GM12878 (cell line): Measurements from ENCODE around the gene SCUBE2. TPM values are rescaled to one million over a fixed set of nuclear protein-coding genes. Genes with fewer than 3 reads are reported as not detected.

ENCODE experiments used
- ATAC-seq: fragments of 200-7000 bp; cut with Tn5 transposase; 3 replicates; pipeline ENCODE4 v1.9.1; 2020; ENCODE audit warnings: mild to moderate bottlenecking, moderate library complexity
- BruUV-seq: library from RNA; stranded (reverse); fragments of 400-500 nt; replicated peaks from 2 replicates; lab custom pipeline; 2021; lab: Mats Ljungman, UMichigan
- CTCF ChIA-PET: fragments of 300-600 bp; sonication (Branson Sonifier 250); formaldehyde crosslinking; extraction: SDS; loops from one replicate; lab custom pipeline; 2021; ENCODE audit warnings: inconsistent platforms; lab: Yijun Ruan, JAX
- POLR2A ChIA-PET: fragments of 350-600 bp; formaldehyde crosslinking; extraction: SDS; loops from one replicate; lab custom pipeline; 2021; ENCODE audit warnings: inconsistent platforms; lab: Charles Lee
- RAD21 ChIA-PET: fragments of 300-600 bp; sonication (Branson Sonifier 250); formaldehyde crosslinking; loops from one replicate; lab custom pipeline; 2023; ENCODE audit warnings: antibody characterized with exemption; ENCODE audit not compliant: unreplicated experiment; lab: Charles Lee
- SMC1A ChIA-PET: fragments of 300-600 bp; sonication (Branson Sonifier 250); formaldehyde crosslinking; loops from one replicate; lab custom pipeline; 2023; ENCODE audit not compliant: unreplicated experiment, uncharacterized antibody; lab: Charles Lee
- DNase-seq: peaks from one replicate; pipeline ENCODE4 v3.0.0-alpha.2; 2011; ENCODE audit warnings: low read depth, low spot score
- FAIRE-seq: peaks from 3 replicates; lab custom pipeline; 2011; peaks lifted over from hg19 to GRCh38; lab: Jason Lieb, UNC
- H2AFZ ChIP-seq: 2 replicates; pipeline ENCODE4 v1.6.0; 2011; ENCODE audit warnings: low read depth, low read length, control low read depth; ENCODE audit not compliant: control insufficient read depth
- H3K27ac ChIP-seq: 2 replicates; pipeline ENCODE4 v1.5.1; 2011; ENCODE audit warnings: control low read depth; ENCODE audit not compliant: control insufficient read depth, insufficient read depth
- H3K27me3 ChIP-seq, 2 experiments: replicated peaks in 1 of 2; 2 replicates each; pipeline versions ENCODE4 v1.6.0 to v1.6.1; 2011; ENCODE audit warnings: low read length in 1 of 2; ENCODE audit not compliant: control insufficient read depth in 2 of 2, insufficient read depth in 2 of 2
- H3K36me3 ChIP-seq, 2 experiments: 2 replicates each; pipeline ENCODE4 v1.5.1; 2011; ENCODE audit warnings: low read length in 1 of 2; ENCODE audit not compliant: control insufficient read depth in 2 of 2, insufficient read depth in 2 of 2
- H3K4me1 ChIP-seq: 2 replicates; pipeline ENCODE4 v1.6.1; 2011; ENCODE audit warnings: mild to moderate bottlenecking, low read length, moderate library complexity, mixed read lengths; ENCODE audit not compliant: control insufficient read depth, insufficient read depth
- H3K4me2 ChIP-seq: 2 replicates; pipeline ENCODE4 v1.6.0; 2011; ENCODE audit warnings: control low read depth; ENCODE audit not compliant: control insufficient read depth, insufficient read depth
- H3K4me3 ChIP-seq: fragments of 200-600 bp; sonication (generic); 2 replicates; pipeline ENCODE4 v1.5.1; 2016
- H3K79me2 ChIP-seq: 2 replicates; pipeline ENCODE4 v1.6.0; 2011; ENCODE audit warnings: low read length; ENCODE audit not compliant: control insufficient read depth, insufficient read depth
- H3K9ac ChIP-seq: 2 replicates; pipeline ENCODE4 v1.8.0; 2011; ENCODE audit warnings: low read length, control low read depth, mixed read lengths; ENCODE audit not compliant: control insufficient read depth, insufficient read depth
- H3K9me3 ChIP-seq: replicated peaks from 3 replicates; pipeline ENCODE4 v1.5.1; 2011; ENCODE audit warnings: mild to moderate bottlenecking, low read length; ENCODE audit not compliant: control insufficient read depth, insufficient read depth
- H4K20me1 ChIP-seq: 2 replicates; pipeline ENCODE4 v1.6.0; 2011; ENCODE audit not compliant: control insufficient read depth, insufficient read depth
- CREM ChIP-seq: IDR thresholded peaks from 2 replicates; pipeline ENCODE4 v1.6.1; 2014; ENCODE audit warnings: antibody characterized with exemption, low read depth
- HDAC2 ChIP-seq: fragments of 200-600 bp; sonication (generic); IDR thresholded peaks from 2 replicates; pipeline ENCODE4 v1.6.1; 2017
- POLR2A ChIP-seq: IDR thresholded peaks from 2 replicates; pipeline ENCODE4 v1.6.1; 2011; ENCODE audit warnings: low read depth, mild to moderate bottlenecking, low read length
- PRDM15 ChIP-seq: fragments of 450-650 bp; formaldehyde crosslinking; IDR thresholded peaks from 2 replicates; pipeline ENCODE4 v1.4.0; 2020; ENCODE audit warnings: mild to moderate bottlenecking, moderate library complexity
- RELA ChIP-seq: fragments of 450-650 bp; IDR thresholded peaks from 2 replicates; pipeline ENCODE4 v1.8.0; 2014; ENCODE audit warnings: borderline replicate concordance; ENCODE audit not compliant: partially characterized antibody
- SIX5 ChIP-seq: IDR thresholded peaks from 2 replicates; pipeline ENCODE4 v1.6.1; 2011; ENCODE audit warnings: mild to moderate bottlenecking, low read depth, low read length, moderate library complexity; ENCODE audit not compliant: severe bottlenecking
- SREBF1 ChIP-seq: IDR thresholded peaks from 2 replicates; pipeline ENCODE4 v1.6.1; 2012; ENCODE audit warnings: mild to moderate bottlenecking, low read length
- SUZ12 ChIP-seq: fragments of 200-600 bp; sonication (generic); IDR thresholded peaks from one replicate; pipeline ENCODE4 v1.6.1; 2018; ENCODE audit warnings: antibody characterized with exemption, mild to moderate bottlenecking; ENCODE audit not compliant: unreplicated experiment
- ZBTB4 ChIP-seq: fragments of 450-650 bp; formaldehyde crosslinking; IDR thresholded peaks from 2 replicates; pipeline ENCODE4 v1.4.0; 2022; ENCODE audit warnings: mild to moderate bottlenecking, moderate library complexity
- WGBS: methylation state at CpG from one replicate; pipeline ENCODE4 v1.1.6; 2016; ENCODE audit warnings: low lambda C conversion rate; ENCODE audit not compliant: insufficient replicate concordance, insufficient coverage; ENCODE audit errors: missing lambda C conversion rate; 5-methylcytosine and 5-hydroxymethylcytosine counted together
- in situ Hi-C: fragments of 300-500 bp; cut with MboI; formaldehyde crosslinking; loops from 9 replicates; pipeline ENCODE4 v1.14.3; 2018; ENCODE audit warnings: mixed read lengths
- intact Hi-C: fragments of 100-400 bp; cut with micrococcal nuclease; formaldehyde crosslinking; loops from one replicate; pipeline ENCODE4 v1.14.2; 2022; ENCODE audit not compliant: unreplicated experiment
- polyA plus RNA-seq, 11 experiments: library from polyadenylated mRNA; depleted of rRNA in 4 of 11; unstranded in 6 of 11; stranded (reverse) in 5 of 11; fragments of >200 nt; fragmentation: Nextera tagmentation in 4 of 11; fragmentation: Illumina TruSeq in 1 of 11; extraction: Ambion mirVana in 4 of 11; extraction: Trizol in 1 of 11; gene quantifications; 1 replicate in 1 of 11; 2 replicates in 10 of 11; pipeline versions ENCODE4 v1.2.1 to v1.2.3, GENCODE V29; 2011 to 2016; ENCODE audit warnings: inconsistent platforms in 2 of 11, missing spikeins in 2 of 11, low read depth in 1 of 11
- total RNA-seq, 4 experiments: library from RNA; depleted of rRNA in 3 of 4; stranded (reverse); fragments of >200 nt in 3 of 4; fragmentation: Illumina TruSeq in 1 of 4; extraction: Trizol in 1 of 4; gene quantifications; 2 replicates each; pipeline versions ENCODE4 v1.2.1 to v1.2.3, GENCODE V29; 2013 to 2021

SCUBE2 gene
- total and polyA plus RNA-seq, 10 of the 15 experiments (the other 5 are each of a cell fraction or from before 2014, with no cell fraction given) = 0.12 to 0.56 (median 0.31) TPM; not detected in 2

GRCh38 chr11:9003573-9004182 lies 87.7 kb downstream of the SCUBE2 start, which contains the start of gene NRIP3:
Gene NRIP3 (minus strand): TSS chr11:9004001. CDS start chr11:9003935, 66 bp downstream.
- no peaks in the 10 kb centered on the region for H3K9me3 ChIP-seq
- CTCF ChIA-PET = no interaction called here
- H3K4me2 ChIP-seq = peak within 1 kb of the TSS; percentile 87
- SMC1A ChIA-PET = no interaction called here
- BruUV-seq = no TSS peak
- H3K79me2 ChIP-seq = no peaks in the 10 kb centered on the region
- FAIRE-seq (no peak), ATAC-seq (peak; percentile 79), DNase-seq (no peak)
- peak within 1 kb of the TSS; percentile 50 for H2AFZ ChIP-seq
- H3K4me3 ChIP-seq = peak within 1 kb of the TSS; percentile 55; the same call in 1 of the 2 replicates
- 12% methylated on average over 73 of the region's 83 CpGs for WGBS
- H3K27me3 ChIP-seq = peaks cover 4 to 16% of the 10 kb centered on the region in 2 experiments
- no peaks in the 10 kb centered on the region for H4K20me1 ChIP-seq
- no peaks in the 10 kb centered on the region for H3K36me3 ChIP-seq
- in situ Hi-C loops (no loop called here), intact Hi-C loops (no loop called here)
- TF ChIP-seq SUZ12 (peak; percentile 85), SIX5 (no peak), ZBTB4 (no peak), CREM (0 out of 2 replicates have a peak, but pooled peaks have one; percentile 20), SREBF1 (no peak), POLR2A (peak; percentile 49; the same call in 1 of the 2 replicates), PRDM15 (CRISPR knock-in tag) (no peak), HDAC2 (no peak), RELA (no peak)
- POLR2A ChIA-PET = no interaction called here
- RAD21 ChIA-PET = interaction anchor here (1.1 kb wide), 1 partner anchor 12 kb away, joined by 3 read pairs; no protein-coding TSS in a partner anchor
- H3K9ac ChIP-seq = no peak within 1 kb of the TSS
- peaks cover 6% of the 10 kb centered on the region; the same call in 1 of the 2 replicates for H3K4me1 ChIP-seq
- no peak within 1 kb of the TSS for H3K27ac ChIP-seq
